K562 (cell line): ENCODE data around the gene PTCH2. TPM values are rescaled to one million over a fixed set of nuclear protein-coding genes. Genes with fewer than 3 reads are reported as not detected.

ENCODE experiments used
- EZH2 ChIP-seq: IDR thresholded peaks from 2 replicates; pipeline ENCODE4 v1.6.1; 2012; ENCODE audit warnings: low read depth, mild to moderate bottlenecking, inconsistent platforms, low read length, borderline replicate concordance
- FOSL1 ChIP-seq: fragments of 200-800 bp; sonication (Bioruptor generic); conservative IDR thresholded peaks from 2 replicates; pipeline ENCODE4 v1.6.1; 2016; ENCODE audit warnings: missing genetic modification characterization, missing compliant biosample characterization
- FOXK1 ChIP-seq: sonication (generic); formaldehyde crosslinking; IDR thresholded peaks from 2 replicates; pipeline ENCODE4 v1.8.0; 2022; ENCODE audit warnings: missing genetic modification reagents, mild to moderate bottlenecking, borderline replicate concordance
- GATA2 ChIP-seq: sonication (generic); formaldehyde crosslinking; IDR thresholded peaks from 2 replicates; pipeline ENCODE4 v1.4.0; 2020; ENCODE audit warnings: mild to moderate bottlenecking, missing genetic modification reagents
- HCFC1 ChIP-seq: IDR thresholded peaks from 2 replicates; pipeline ENCODE4 v1.6.1; 2012; ENCODE audit warnings: low read depth, low read length, improper control_type of control experiment
- NBN ChIP-seq: fragments of 450-650 bp; IDR thresholded peaks from 2 replicates; pipeline ENCODE4 v1.6.1; 2016; ENCODE audit warnings: low read depth, mild to moderate bottlenecking
- NFIX ChIP-seq: fragments of 250-450 bp; sonication (Bioruptor Pico); IDR thresholded peaks from 2 replicates; pipeline ENCODE4 v1.4.0; 2020; ENCODE audit warnings: low read depth, mild to moderate bottlenecking, moderate library complexity
- NFXL1 ChIP-seq: fragments of 450-650 bp; formaldehyde crosslinking; IDR thresholded peaks from 2 replicates; pipeline ENCODE4 v1.4.0; 2021; ENCODE audit warnings: mild to moderate bottlenecking
- NKRF ChIP-seq: fragments of 450-650 bp; IDR thresholded peaks from 2 replicates; pipeline ENCODE4 v1.6.1; 2016; ENCODE audit warnings: borderline replicate concordance
- NRF1 ChIP-seq, 2 experiments: fragments of 450-650 bp; IDR thresholded peaks in 1 of 2; conservative IDR thresholded peaks in 1 of 2; 2 replicates each; pipeline ENCODE4 v1.6.1; 2014; ENCODE audit warnings: mild to moderate bottlenecking in 2 of 2
- POLR3G ChIP-seq: IDR thresholded peaks from 2 replicates; pipeline ENCODE4 v1.6.1; 2011; ENCODE audit not compliant: insufficient read length, insufficient replicate concordance; ENCODE audit errors: extremely low read depth
- RREB1 ChIP-seq: fragments of 250-450 bp; sonication (Bioruptor Pico); IDR thresholded peaks from 2 replicates; pipeline ENCODE4 v1.4.0; 2020
- SRSF7 ChIP-seq: fragments of 200-400 bp; formaldehyde crosslinking; optimal IDR thresholded peaks from 2 replicates; pipeline ENCODE3; 2017; ENCODE audit warnings: mild to moderate bottlenecking, low read depth, low read length
- TAF1 ChIP-seq: IDR thresholded peaks from 2 replicates; pipeline ENCODE4 v1.6.1; 2011; ENCODE audit warnings: mild to moderate bottlenecking, low read length, moderate library complexity; ENCODE audit not compliant: insufficient read depth, control insufficient read depth, severe bottlenecking; ENCODE audit errors: extremely low read depth
- TFAM ChIP-seq: fragments of 250-450 bp; sonication (Bioruptor Pico); conservative IDR thresholded peaks from 2 replicates; pipeline ENCODE4 v1.5.0; 2021; ENCODE audit warnings: mild to moderate bottlenecking, moderate library complexity
- ZNF239 ChIP-seq: fragments of 250-450 bp; sonication (Bioruptor Pico); IDR thresholded peaks from 2 replicates; pipeline ENCODE4 v1.4.0; 2020; ENCODE audit warnings: mild to moderate bottlenecking
- ZNF75A ChIP-seq: fragments of 450-650 bp; formaldehyde crosslinking; IDR thresholded peaks from 2 replicates; pipeline ENCODE4 v1.4.0; 2020; ENCODE audit warnings: mild to moderate bottlenecking
- ZNF76 ChIP-seq: fragments of 250-450 bp; sonication (Bioruptor Pico); IDR thresholded peaks from 2 replicates; pipeline ENCODE4 v1.4.0; 2020; ENCODE audit warnings: mild to moderate bottlenecking, moderate library complexity, borderline replicate concordance
- polyA plus RNA-seq, 8 experiments: library from polyadenylated mRNA; depleted of rRNA in 4 of 8; stranded (reverse) in 5 of 8; unstranded in 3 of 8; fragments of >200 nt; fragmentation: Nextera tagmentation in 2 of 8; fragmentation: Illumina TruSeq in 1 of 8; extraction: Ambion mirVana in 2 of 8; extraction: Trizol in 1 of 8; gene quantifications; 2 replicates each; pipeline versions ENCODE4 v1.2.1 to v1.2.3, GENCODE V29; 2011 to 2014; ENCODE audit warnings: inconsistent platforms in 1 of 8, missing spikeins in 1 of 8
- total RNA-seq, 7 experiments: library from RNA; depleted of rRNA in 6 of 7; stranded (reverse); fragments of >200 nt in 6 of 7; fragmentation: Illumina TruSeq in 2 of 7; extraction: Trizol in 2 of 7; gene quantifications; 2 replicates each; pipeline versions ENCODE4 v1.2.1 to v1.2.3, GENCODE V29; 2011 to 2021; ENCODE audit warnings: low replicate concordance in 1 of 7
- TF ChIP-seq, protein P1 (sequence below): fragments of 450-650 bp; formaldehyde crosslinking; IDR thresholded peaks from 2 replicates; pipeline ENCODE4 v1.4.0; 2022; ENCODE audit warnings: missing genetic modification characterization

PTCH2 gene
- total and polyA plus RNA-seq, 9 of the 15 experiments (the other 6 are each of a cell fraction or from before 2014, with no cell fraction given), result 0.15 to 27.3 (median 0.48) TPM; not detected in 1

GRCh38 chr1:44807364-44808062 is 35.5 kb downstream of the PTCH2 start (continued):
- TF ChIP-seq NFXL1 (CRISPR knock-in tag) (peak; percentile 73; the same call in 1 of the 2 replicates), POLR3G (no peak), GATA2 (CRISPR knock-in tag) (no peak; the same call in 1 of the 2 replicates), ZNF75A (CRISPR knock-in tag) (no peak), NRF1 (conservative IDR thresholded peaks at IDR 0.05 in 1 of 2, IDR thresholded peaks at IDR 0.05 in 1 of 2) (peak; percentile 83 to 86), EZH2 (no peak), RREB1 (CRISPR knock-in tag) (no peak), NBN (peak; percentile 95), HCFC1 (peak; percentile 50; the same call in 1 of the 2 replicates), ZNF239 (CRISPR knock-in tag) (peak; percentile 57), SRSF7 (no peak), ZNF76 (CRISPR knock-in tag) (0 out of 2 replicates have a peak, but pooled peaks have one; percentile 54), FOSL1 (tag) (peak; percentile 99), TFAM (CRISPR knock-in tag) (no peak), NFIX (CRISPR knock-in tag) (no peak), FOXK1 (CRISPR knock-in tag) (peak; percentile 93), NKRF (0 out of 2 replicates have a peak, but pooled peaks have one; percentile 39), TAF1 (peak; percentile 41)
- TF ChIP-seq, protein P1, sequence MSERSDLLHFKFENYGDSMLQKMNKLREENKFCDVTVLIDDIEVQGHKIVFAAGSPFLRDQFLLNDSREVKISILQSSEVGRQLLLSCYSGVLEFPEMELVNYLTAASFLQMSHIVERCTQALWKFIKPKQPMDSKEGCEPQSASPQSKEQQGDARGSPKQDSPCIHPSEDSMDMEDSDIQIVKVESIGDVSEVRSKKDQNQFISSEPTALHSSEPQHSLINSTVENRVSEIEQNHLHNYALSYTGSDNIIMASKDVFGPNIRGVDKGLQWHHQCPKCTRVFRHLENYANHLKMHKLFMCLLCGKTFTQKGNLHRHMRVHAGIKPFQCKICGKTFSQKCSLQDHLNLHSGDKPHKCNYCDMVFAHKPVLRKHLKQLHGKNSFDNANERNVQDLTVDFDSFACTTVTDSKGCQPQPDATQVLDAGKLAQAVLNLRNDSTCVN, result no peak; the same call in none of the 2 replicates
